OCI-LY7 (cell line): ENCODE results near the gene TNFRSF11A. TPM values are rescaled to one million over a fixed set of nuclear protein-coding genes. Genes with fewer than 3 reads are reported as not detected.

Experiments used
- BruUV-seq: library from RNA; stranded (reverse); fragments of 400-500 nt; replicated peaks from 2 replicates; lab custom pipeline; 2021; lab: Mats Ljungman, UMichigan
- CTCF ChIA-PET: fragments of 300-600 bp; sonication (Branson Sonifier 250); formaldehyde crosslinking; loops from one replicate; lab custom pipeline; 2022; ENCODE audit warnings: antibody characterized with exemption; ENCODE audit not compliant: unreplicated experiment; lab: Charles Lee
- POLR2A ChIA-PET: fragments of 300-600 bp; sonication (Branson Sonifier 250); formaldehyde crosslinking; loops from one replicate; lab custom pipeline; 2022; ENCODE audit warnings: antibody characterized with exemption; lab: Charles Lee
- DNase-seq: peaks from one replicate; pipeline ENCODE4 v3.0.0-alpha.2; 2015; ENCODE audit warnings: low spot score
- H2AFZ ChIP-seq: fragments of 200-600 bp; sonication (generic), shearing (Covaris generic); 2 replicates; pipeline ENCODE4 v1.6.1; 2014; ENCODE audit warnings: mild to moderate bottlenecking, antibody characterized with exemption, low read length, moderate library complexity
- H3K27ac ChIP-seq: fragments of 200-600 bp; sonication (generic); 2 replicates; pipeline ENCODE4 v1.5.1; 2014; ENCODE audit warnings: mixed run types, low read depth, mild to moderate bottlenecking, moderate library complexity, low read length, inconsistent platforms; ENCODE audit not compliant: poor library complexity, severe bottlenecking
- H3K36me3 ChIP-seq: fragments of 200-600 bp; sonication (generic); 2 replicates; pipeline ENCODE4 v1.6.1; 2014; ENCODE audit warnings: mild to moderate bottlenecking, antibody characterized with exemption, low read length, moderate library complexity, mixed read lengths; ENCODE audit not compliant: insufficient read depth
- H3K4me1 ChIP-seq: fragments of 200-600 bp; sonication (generic); 2 replicates; pipeline ENCODE4 v1.5.1; 2014; ENCODE audit warnings: mild to moderate bottlenecking, low read length; ENCODE audit not compliant: insufficient read depth, poor library complexity, severe bottlenecking
- H3K4me2 ChIP-seq: fragments of 200-600 bp; sonication (generic); 2 replicates; pipeline ENCODE4 v1.6.1; 2014; ENCODE audit warnings: mild to moderate bottlenecking, low read length
- H3K4me3 ChIP-seq: fragments of 200-600 bp; sonication (generic); 2 replicates; pipeline ENCODE4 v1.5.1; 2014; ENCODE audit warnings: mild to moderate bottlenecking, low read depth, low read length; ENCODE audit not compliant: poor library complexity, severe bottlenecking
- H3K79me2 ChIP-seq: fragments of 200-600 bp; sonication (generic); 2 replicates; pipeline ENCODE4 v1.6.1; 2016; ENCODE audit warnings: low read depth, mild to moderate bottlenecking, low read length, moderate library complexity, mixed read lengths; ENCODE audit not compliant: insufficient read depth
- H3K9me2 ChIP-seq: fragments of 200-600 bp; sonication (generic); 2 replicates; pipeline ENCODE4 v1.6.1; 2016; ENCODE audit warnings: mild to moderate bottlenecking, low read length, mixed read lengths; ENCODE audit not compliant: insufficient read depth
- H3K9me3 ChIP-seq: fragments of 200-600 bp; sonication (generic); 2 replicates; pipeline ENCODE4 v1.6.1; 2014; ENCODE audit warnings: mild to moderate bottlenecking, mixed run types, low read length, mixed read lengths
- H4K20me1 ChIP-seq: fragments of 200-600 bp; sonication (generic); 2 replicates; pipeline ENCODE4 v1.6.1; 2014; ENCODE audit warnings: mild to moderate bottlenecking, antibody characterized with exemption, low read length, moderate library complexity, mixed read lengths; ENCODE audit not compliant: insufficient read depth
- EZH2phosphoT487 ChIP-seq: fragments of 200-600 bp; sonication (generic); IDR thresholded peaks from 2 replicates; pipeline ENCODE4 v1.6.1; 2018; ENCODE audit warnings: low read depth, borderline replicate concordance, mild to moderate bottlenecking, mixed run types, antibody characterized with exemption, low read length, moderate library complexity, mixed read lengths
- intact Hi-C: fragments of 100-400 bp; cut with micrococcal nuclease; formaldehyde crosslinking; loops from one replicate; pipeline ENCODE4 v1.10.0; 2022; ENCODE audit not compliant: unreplicated experiment
- total RNA-seq, 2 experiments: library from RNA; depleted of rRNA in 1 of 2; stranded (reverse); fragments of >200 nt in 1 of 2; shearing (Covaris generic) in 1 of 2; gene quantifications; 2 replicates each; pipeline ENCODE4 v1.2.3, GENCODE V29; 2014 to 2022
- TF ChIP-seq, protein P1 (sequence below): fragments of 200-600 bp; sonication (generic); conservative IDR thresholded peaks from 2 replicates; pipeline ENCODE4 v1.5.1; 2014; ENCODE audit warnings: mild to moderate bottlenecking, antibody characterized with exemption, low read length, moderate library complexity, mixed read lengths

The TNFRSF11A gene
- total RNA-seq, 2 experiments from 2014 or later, result not detected

DNA sequence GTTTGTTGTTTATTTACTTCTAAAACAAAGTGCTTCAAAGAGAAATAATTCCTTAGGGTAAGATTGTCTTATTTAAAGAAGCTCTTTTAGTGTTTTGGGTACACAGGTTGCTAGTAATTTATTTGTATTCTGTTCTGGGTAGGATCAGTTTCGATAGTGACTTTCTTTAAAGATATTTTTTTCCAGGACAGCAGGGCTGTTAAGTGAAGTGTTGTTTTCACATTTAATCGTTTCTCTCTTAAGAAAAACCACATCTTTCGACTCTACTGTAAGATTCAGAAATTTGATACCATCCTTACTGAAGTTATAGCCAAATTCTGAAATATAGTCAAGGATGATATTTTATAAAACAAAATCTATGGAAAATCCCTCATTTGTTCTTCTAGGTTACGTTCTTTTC is 17.8 kb downstream of the TNFRSF11A start:
- Histone ChIP-seq H3K27ac (no peak overlapping the region), H3K4me3 (no peak overlapping the region), H3K9me3 (no peaks in the 10 kb centered on the region), H3K36me3 (no peaks in the 10 kb centered on the region), H4K20me1 (no peaks in the 10 kb centered on the region), H3K4me1 (no peaks in the 10 kb centered on the region), H3K79me2 (no peaks in the 10 kb centered on the region), H3K4me2 (no peak overlapping the region), H2AFZ (no peak overlapping the region), H3K9me2 (no peaks in the 10 kb centered on the region)
- DNase-seq, result no peak
- no TSS peak for BruUV-seq
- TF ChIP-seq EZH2phosphoT487, result no peak
- TF ChIP-seq, protein P1, sequence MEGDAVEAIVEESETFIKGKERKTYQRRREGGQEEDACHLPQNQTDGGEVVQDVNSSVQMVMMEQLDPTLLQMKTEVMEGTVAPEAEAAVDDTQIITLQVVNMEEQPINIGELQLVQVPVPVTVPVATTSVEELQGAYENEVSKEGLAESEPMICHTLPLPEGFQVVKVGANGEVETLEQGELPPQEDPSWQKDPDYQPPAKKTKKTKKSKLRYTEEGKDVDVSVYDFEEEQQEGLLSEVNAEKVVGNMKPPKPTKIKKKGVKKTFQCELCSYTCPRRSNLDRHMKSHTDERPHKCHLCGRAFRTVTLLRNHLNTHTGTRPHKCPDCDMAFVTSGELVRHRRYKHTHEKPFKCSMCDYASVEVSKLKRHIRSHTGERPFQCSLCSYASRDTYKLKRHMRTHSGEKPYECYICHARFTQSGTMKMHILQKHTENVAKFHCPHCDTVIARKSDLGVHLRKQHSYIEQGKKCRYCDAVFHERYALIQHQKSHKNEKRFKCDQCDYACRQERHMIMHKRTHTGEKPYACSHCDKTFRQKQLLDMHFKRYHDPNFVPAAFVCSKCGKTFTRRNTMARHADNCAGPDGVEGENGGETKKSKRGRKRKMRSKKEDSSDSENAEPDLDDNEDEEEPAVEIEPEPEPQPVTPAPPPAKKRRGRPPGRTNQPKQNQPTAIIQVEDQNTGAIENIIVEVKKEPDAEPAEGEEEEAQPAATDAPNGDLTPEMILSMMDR, result no peak
- POLR2A ChIA-PET, result interaction anchor here (0.7 to 0.8 kb wide), 2 partner anchors 17 to 675 kb away, joined by 3 to 4 read pairs; no protein-coding TSS in a partner anchor
- CTCF ChIA-PET, result no interaction called here
- intact Hi-C loops, result no loop called here

DNA sequence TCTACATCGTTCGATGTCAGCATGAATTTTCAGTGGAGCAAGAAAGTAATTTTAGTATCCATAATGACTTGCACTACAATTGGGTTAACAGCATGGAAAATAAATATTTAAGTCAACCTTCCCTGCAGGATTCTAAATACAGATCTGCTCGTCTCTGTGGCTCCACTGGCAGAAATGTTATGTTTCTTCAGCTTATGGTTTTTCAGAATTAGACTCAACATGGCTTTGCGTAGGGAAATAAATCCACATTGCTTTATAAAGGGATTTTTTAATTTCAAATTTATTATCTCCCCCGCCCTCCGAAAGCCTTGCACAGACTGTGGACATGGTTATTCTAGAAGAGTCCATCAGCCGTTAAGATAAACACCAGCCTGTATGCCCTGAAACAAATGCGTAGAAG is 18.2 kb downstream of the TNFRSF11A start:
- no peaks in the 10 kb centered on the region for H3K79me2 ChIP-seq
- POLR2A ChIA-PET, result interaction anchor here (0.6 kb wide), 1 partner anchor 341 kb away, joined by 4 read pairs; no protein-coding TSS in a partner anchor
- H3K9me2 ChIP-seq, result no peaks in the 10 kb centered on the region
- H4K20me1 ChIP-seq, result no peaks in the 10 kb centered on the region
- intact Hi-C loops, result no loop called here
- no peaks in the 10 kb centered on the region for H3K4me1 ChIP-seq
- no peak overlapping the region for H3K4me2 ChIP-seq
- no peak for TF ChIP-seq EZH2phosphoT487
- TF ChIP-seq, protein P1, result no peak
- H3K9me3 ChIP-seq, result no peaks in the 10 kb centered on the region
- no peak overlapping the region for H3K4me3 ChIP-seq
- DNase-seq, result no peak
- no peaks in the 10 kb centered on the region for H3K36me3 ChIP-seq
- no peak overlapping the region for H3K27ac ChIP-seq
- no TSS peak for BruUV-seq
- H2AFZ ChIP-seq, result no peak overlapping the region
- CTCF ChIA-PET, result no interaction called here

DNA sequence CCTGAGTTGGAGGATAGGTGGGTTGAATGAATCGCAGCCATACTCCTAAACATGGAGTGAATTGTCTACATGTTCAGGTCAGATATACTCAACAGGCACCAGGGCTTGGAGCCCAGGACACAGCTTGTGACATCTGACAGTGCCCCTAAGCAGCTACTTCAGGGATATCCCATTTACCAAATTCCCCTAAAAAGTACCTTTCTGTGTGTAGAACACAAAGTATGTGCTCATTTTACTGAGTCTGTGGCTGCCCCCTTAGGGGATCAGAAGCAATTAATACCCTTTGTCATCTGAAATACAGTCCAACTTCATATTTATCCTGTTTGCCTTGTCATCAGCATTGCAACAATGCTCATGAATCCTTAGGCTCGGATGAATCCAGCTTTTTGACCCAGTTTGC is 20.8 kb downstream of the TNFRSF11A start:
- no peak overlapping the region for H3K27ac ChIP-seq
- intact Hi-C loops, result no loop called here
- H3K9me2 ChIP-seq, result no peaks in the 10 kb centered on the region
- BruUV-seq, result no TSS peak
- H4K20me1 ChIP-seq, result no peaks in the 10 kb centered on the region
- no peak overlapping the region for H3K4me3 ChIP-seq
- no peaks in the 10 kb centered on the region for H3K4me1 ChIP-seq
- no peaks in the 10 kb centered on the region for H3K79me2 ChIP-seq
- TF ChIP-seq, protein P1, result no peak
- TF ChIP-seq EZH2phosphoT487, result no peak
- ChIA-PET CTCF (no interaction called here), POLR2A (no interaction called here)
- no peak for DNase-seq
- H3K36me3 ChIP-seq, result no peaks in the 10 kb centered on the region
- no peaks in the 10 kb centered on the region for H3K9me3 ChIP-seq
- no peak overlapping the region for H3K4me2 ChIP-seq
- no peak overlapping the region for H2AFZ ChIP-seq
